NCI-H69 (cell line): Measurements from ENCODE around the gene PRM3.

Source experiments
- DNase-seq: peaks from one replicate; lab custom pipeline; 2025; lab: John Stamatoyannopoulos, UW

The PRM3 gene

GRCh38 chr16:11242658-11243057 lies 30.8 kb downstream of the PRM3 start:
- peak; percentile 55 for DNase-seq

- DNase-seq = no peak
These were observed 31.8 kb downstream of the PRM3 start for GRCh38 chr16:11241480-11242204.

GRCh38 chr16:11240636-11241473 lies 32.6 kb downstream of the PRM3 start:
- DNase-seq = peak; percentile 39

- DNase-seq = no peak
These were observed 33.5 kb downstream of the PRM3 start for GRCh38 chr16:11239644-11240632.

- DNase-seq = no peak
These were observed 34.9 kb downstream of the PRM3 start for GRCh38 chr16:11238272-11239202.

GRCh38 chr16:11236461-11237254 lies 36.8 kb downstream of the PRM3 start:
- no peak for DNase-seq

GRCh38 chr16:11235703-11235991 lies 37.8 kb downstream of the PRM3 start:
- DNase-seq = no peak

GRCh38 chr16:11234884-11235702 lies 38.3 kb downstream of the PRM3 start:
- DNase-seq = no peak

- DNase-seq = no peak
These were observed 39.6 kb downstream of the PRM3 start for GRCh38 chr16:11233727-11234376.

- DNase-seq = no peak
These were observed 40.3 kb downstream of the PRM3 start for GRCh38 chr16:11232852-11233726.

GRCh38 chr16:11232302-11232851 lies 41.1 kb downstream of the PRM3 start:
- no peak for DNase-seq

- no peak for DNase-seq
These were observed 42.0 kb downstream of the PRM3 start for GRCh38 chr16:11231367-11231970.

- peak; percentile 53 for DNase-seq
These were observed 43.5 kb downstream of the PRM3 start for GRCh38 chr16:11229906-11230305.

GRCh38 chr16:11229432-11229831 lies 44.0 kb downstream of the PRM3 start:
- DNase-seq = no peak

GRCh38 chr16:11225677-11226549 lies 47.5 kb downstream of the PRM3 start:
- no peak for DNase-seq
